GM12878 (cell line): Measurements from ENCODE around the gene MAN2A2. TPM values are rescaled to one million over a fixed set of nuclear protein-coding genes. Genes with fewer than 3 reads are reported as not detected.

ENCODE experiments used
- ATAC-seq: fragments of 200-7000 bp; cut with Tn5 transposase; 3 replicates; pipeline ENCODE4 v1.9.1; 2020; ENCODE audit warnings: mild to moderate bottlenecking, moderate library complexity
- BruUV-seq: library from RNA; stranded (reverse); fragments of 400-500 nt; replicated peaks from 2 replicates; lab custom pipeline; 2021; lab: Mats Ljungman, UMichigan
- CTCF ChIA-PET: fragments of 300-600 bp; sonication (Branson Sonifier 250); formaldehyde crosslinking; extraction: SDS; loops from one replicate; lab custom pipeline; 2021; ENCODE audit warnings: inconsistent platforms; lab: Yijun Ruan, JAX
- POLR2A ChIA-PET: fragments of 350-600 bp; formaldehyde crosslinking; extraction: SDS; loops from one replicate; lab custom pipeline; 2021; ENCODE audit warnings: inconsistent platforms; lab: Charles Lee
- RAD21 ChIA-PET: fragments of 300-600 bp; sonication (Branson Sonifier 250); formaldehyde crosslinking; loops from one replicate; lab custom pipeline; 2023; ENCODE audit warnings: antibody characterized with exemption; ENCODE audit not compliant: unreplicated experiment; lab: Charles Lee
- SMC1A ChIA-PET: fragments of 300-600 bp; sonication (Branson Sonifier 250); formaldehyde crosslinking; loops from one replicate; lab custom pipeline; 2023; ENCODE audit not compliant: unreplicated experiment, uncharacterized antibody; lab: Charles Lee
- DNase-seq: peaks from one replicate; pipeline ENCODE4 v3.0.0-alpha.2; 2011; ENCODE audit warnings: low read depth, low spot score
- FAIRE-seq: peaks from 3 replicates; lab custom pipeline; 2011; peaks lifted over from hg19 to GRCh38; lab: Jason Lieb, UNC
- H2AFZ ChIP-seq: 2 replicates; pipeline ENCODE4 v1.6.0; 2011; ENCODE audit warnings: low read depth, low read length, control low read depth; ENCODE audit not compliant: control insufficient read depth
- H3K27ac ChIP-seq: 2 replicates; pipeline ENCODE4 v1.5.1; 2011; ENCODE audit warnings: control low read depth; ENCODE audit not compliant: control insufficient read depth, insufficient read depth
- H3K27me3 ChIP-seq, 2 experiments: replicated peaks in 1 of 2; 2 replicates each; pipeline versions ENCODE4 v1.6.0 to v1.6.1; 2011; ENCODE audit warnings: low read length in 1 of 2; ENCODE audit not compliant: control insufficient read depth in 2 of 2, insufficient read depth in 2 of 2
- H3K36me3 ChIP-seq, 2 experiments: 2 replicates each; pipeline ENCODE4 v1.5.1; 2011; ENCODE audit warnings: low read length in 1 of 2; ENCODE audit not compliant: control insufficient read depth in 2 of 2, insufficient read depth in 2 of 2
- H3K4me1 ChIP-seq: 2 replicates; pipeline ENCODE4 v1.6.1; 2011; ENCODE audit warnings: mild to moderate bottlenecking, low read length, moderate library complexity, mixed read lengths; ENCODE audit not compliant: control insufficient read depth, insufficient read depth
- H3K4me2 ChIP-seq: 2 replicates; pipeline ENCODE4 v1.6.0; 2011; ENCODE audit warnings: control low read depth; ENCODE audit not compliant: control insufficient read depth, insufficient read depth
- H3K4me3 ChIP-seq: fragments of 200-600 bp; sonication (generic); 2 replicates; pipeline ENCODE4 v1.5.1; 2016
- H3K79me2 ChIP-seq: 2 replicates; pipeline ENCODE4 v1.6.0; 2011; ENCODE audit warnings: low read length; ENCODE audit not compliant: control insufficient read depth, insufficient read depth
- H3K9ac ChIP-seq: 2 replicates; pipeline ENCODE4 v1.8.0; 2011; ENCODE audit warnings: low read length, control low read depth, mixed read lengths; ENCODE audit not compliant: control insufficient read depth, insufficient read depth
- H3K9me3 ChIP-seq: replicated peaks from 3 replicates; pipeline ENCODE4 v1.5.1; 2011; ENCODE audit warnings: mild to moderate bottlenecking, low read length; ENCODE audit not compliant: control insufficient read depth, insufficient read depth
- H4K20me1 ChIP-seq: 2 replicates; pipeline ENCODE4 v1.6.0; 2011; ENCODE audit not compliant: control insufficient read depth, insufficient read depth
- BACH1 ChIP-seq: fragments of 450-650 bp; IDR thresholded peaks from 2 replicates; pipeline ENCODE4 v1.6.1; 2017; ENCODE audit warnings: mild to moderate bottlenecking, borderline replicate concordance
- BCL11A ChIP-seq: IDR thresholded peaks from 2 replicates; pipeline ENCODE4 v1.6.1; 2011; ENCODE audit warnings: low read depth, low read length
- KLF5 ChIP-seq: fragments of 450-650 bp; IDR thresholded peaks from 2 replicates; pipeline ENCODE4 v1.6.1; 2014; ENCODE audit warnings: mild to moderate bottlenecking; ENCODE audit not compliant: partially characterized antibody
- MEF2B ChIP-seq: fragments of 450-650 bp; IDR thresholded peaks from 2 replicates; pipeline ENCODE4 v1.6.1; 2018; ENCODE audit warnings: mild to moderate bottlenecking, moderate library complexity; ENCODE audit not compliant: partially characterized antibody, poor library complexity, severe bottlenecking
- NR2F1 ChIP-seq: fragments of 450-650 bp; conservative IDR thresholded peaks from 2 replicates; pipeline ENCODE4 v1.6.1; 2017; ENCODE audit warnings: mild to moderate bottlenecking
- PAX5 ChIP-seq: IDR thresholded peaks from 2 replicates; pipeline ENCODE4 v1.6.1; 2011; ENCODE audit warnings: low read depth, low read length, borderline replicate concordance
- POLR2A ChIP-seq: IDR thresholded peaks from 2 replicates; pipeline ENCODE4 v1.6.1; 2011; ENCODE audit warnings: low read depth, mild to moderate bottlenecking, low read length
- PRDM15 ChIP-seq: fragments of 450-650 bp; formaldehyde crosslinking; IDR thresholded peaks from 2 replicates; pipeline ENCODE4 v1.4.0; 2020; ENCODE audit warnings: mild to moderate bottlenecking, moderate library complexity
- RELB ChIP-seq: fragments of 450-650 bp; IDR thresholded peaks from 2 replicates; pipeline ENCODE4 v1.6.1; 2017; ENCODE audit warnings: low read depth, mild to moderate bottlenecking, moderate library complexity
- ZZZ3 ChIP-seq: IDR thresholded peaks from 2 replicates; pipeline ENCODE4 v1.6.1; 2011; ENCODE audit warnings: low read depth; ENCODE audit not compliant: control insufficient read depth, insufficient read length
- WGBS: methylation state at CpG from one replicate; pipeline ENCODE4 v1.1.6; 2016; ENCODE audit warnings: low lambda C conversion rate; ENCODE audit not compliant: insufficient replicate concordance, insufficient coverage; ENCODE audit errors: missing lambda C conversion rate; 5-methylcytosine and 5-hydroxymethylcytosine counted together
- in situ Hi-C: fragments of 300-500 bp; cut with MboI; formaldehyde crosslinking; loops from 9 replicates; pipeline ENCODE4 v1.14.3; 2018; ENCODE audit warnings: mixed read lengths
- intact Hi-C: fragments of 100-400 bp; cut with micrococcal nuclease; formaldehyde crosslinking; loops from one replicate; pipeline ENCODE4 v1.14.2; 2022; ENCODE audit not compliant: unreplicated experiment
- polyA plus RNA-seq, 11 experiments: library from polyadenylated mRNA; depleted of rRNA in 4 of 11; unstranded in 6 of 11; stranded (reverse) in 5 of 11; fragments of >200 nt; fragmentation: Nextera tagmentation in 4 of 11; fragmentation: Illumina TruSeq in 1 of 11; extraction: Ambion mirVana in 4 of 11; extraction: Trizol in 1 of 11; gene quantifications; 1 replicate in 1 of 11; 2 replicates in 10 of 11; pipeline versions ENCODE4 v1.2.1 to v1.2.3, GENCODE V29; 2011 to 2016; ENCODE audit warnings: inconsistent platforms in 2 of 11, missing spikeins in 2 of 11, low read depth in 1 of 11
- total RNA-seq, 4 experiments: library from RNA; depleted of rRNA in 3 of 4; stranded (reverse); fragments of >200 nt in 3 of 4; fragmentation: Illumina TruSeq in 1 of 4; extraction: Trizol in 1 of 4; gene quantifications; 2 replicates each; pipeline versions ENCODE4 v1.2.1 to v1.2.3, GENCODE V29; 2013 to 2021

The MAN2A2 gene
- total and polyA plus RNA-seq, 10 of the 15 experiments (the other 5 are each of a cell fraction or from before 2014, with no cell fraction given) = 4.2 to 79.4 (median 23.2) TPM

GRCh38 chr15:90879730-90880366, 23.3 kb upstream of the MAN2A2 start (continued):
- TF ChIP-seq PRDM15 = no peak
- TF ChIP-seq KLF5 = no peak
- TF ChIP-seq MEF2B = no peak
- TF ChIP-seq, all 136 proteins: peak for 0

GRCh38 chr15:90880381-90881145, 22.5 kb upstream of the MAN2A2 start:
- intact Hi-C loops = loop anchor here (10.0 kb wide), 1 partner anchor 386 kb away; no protein-coding TSS in a partner anchor
- ChIA-PET SMC1A (no interaction called here), RAD21 (no interaction called here), CTCF (no interaction called here), POLR2A (no interaction called here)
- H4K20me1 ChIP-seq = no peaks in the 10 kb centered on the region
- in situ Hi-C loops = no loop called here
- no TSS peak for BruUV-seq
- DNase-seq = no peak
- FAIRE-seq = no peak
- peaks cover 10% of the 10 kb centered on the region for H3K4me1 ChIP-seq
- TF ChIP-seq NR2F1 (no peak), RELB (no peak), PAX5 (no peak), ZZZ3 (no peak), POLR2A (peak; percentile 20; the same call in 1 of the 2 replicates), BCL11A (no peak), BACH1 (no peak)
- WGBS = 87% methylated on average over 16 of the region's 16 CpGs
- H3K9me3 ChIP-seq = no peaks in the 10 kb centered on the region
- H3K4me2 ChIP-seq = no peak overlapping the region
- H3K9ac ChIP-seq = no peak overlapping the region
- peaks cover 17 to 40% of the 10 kb centered on the region in 2 experiments; a peak in 3 of 4 replicates for H3K36me3 ChIP-seq
- no peak for ATAC-seq
- H3K79me2 ChIP-seq = no peaks in the 10 kb centered on the region; the same call in none of the 2 replicates
- no peak overlapping the region for H3K27ac ChIP-seq
- H3K4me3 ChIP-seq = no peak overlapping the region
- no peak overlapping the region for H2AFZ ChIP-seq
- no peaks in the 10 kb centered on the region for H3K27me3 ChIP-seq
